GM21367 (cell line): ENCODE measurements around the gene RNF130.
"Not testable (repeated sequence)": the region's sequence is repeated elsewhere in the genome, so short reads cannot be mapped to it uniquely, and the experiment has no call there.

Experiments
- ATAC-seq: cut with Tn5 transposase; IDR thresholded peaks from one replicate; pipeline ENCODE4 v1.9.1; 2021; ENCODE audit not compliant: unreplicated experiment

Gene RNF130

GRCh38 chr5:180026320-180026719, 45.2 kb downstream of the RNF130 start:
- ATAC-seq = no peak

GRCh38 chr5:180021900-180022299, 49.7 kb downstream of the RNF130 start:
- ATAC-seq = no peak

GRCh38 chr5:180020176-180020575, 51.4 kb downstream of the RNF130 start:
- no peak for ATAC-seq

- ATAC-seq = no peak
These were observed 53.1 kb downstream of the RNF130 start for GRCh38 chr5:180018347-180019060.

GRCh38 chr5:180015523-180015922, 56.0 kb downstream of the RNF130 start:
- not testable (repeated sequence) for ATAC-seq

- no peak for ATAC-seq
These were observed 57.9 kb downstream of the RNF130 start for GRCh38 chr5:180013678-180014077.

- no peak for ATAC-seq
These were observed 59.2 kb downstream of the RNF130 start for GRCh38 chr5:180012316-180012715.

- ATAC-seq = no peak
These were observed 60.9 kb downstream of the RNF130 start for GRCh38 chr5:180010636-180011035.

GRCh38 chr5:180009581-180009980, 62.0 kb downstream of the RNF130 start:
- no peak for ATAC-seq

- ATAC-seq = no peak
These were observed 63.1 kb downstream of the RNF130 start for GRCh38 chr5:180008433-180008832.

GRCh38 chr5:180007582-180007981, 64.0 kb downstream of the RNF130 start:
- ATAC-seq = no peak

- ATAC-seq = no peak
These were observed 65.4 kb downstream of the RNF130 start for GRCh38 chr5:180006141-180006540.

- no peak for ATAC-seq
These were observed 68.4 kb downstream of the RNF130 start for GRCh38 chr5:180003127-180003526.

GRCh38 chr5:180001742-180002141, 69.8 kb downstream of the RNF130 start:
- no peak for ATAC-seq

GRCh38 chr5:180001136-180001535, 70.4 kb downstream of the RNF130 start:
- ATAC-seq = no peak

GRCh38 chr5:179998485-179998884, 73.1 kb downstream of the RNF130 start:
- ATAC-seq = no peak

GRCh38 chr5:179994583-179995323, 76.8 kb downstream of the RNF130 start:
- ATAC-seq = no peak

GRCh38 chr5:179992855-179993254, 78.7 kb downstream of the RNF130 start:
- ATAC-seq = not testable (repeated sequence)

GRCh38 chr5:179991106-179991505, 80.5 kb downstream of the RNF130 start:
- no peak for ATAC-seq

- ATAC-seq = not testable (repeated sequence)
These were observed 81.0 kb downstream of the RNF130 start for GRCh38 chr5:179990525-179990924.

- ATAC-seq = no peak
These were observed 85.2 kb downstream of the RNF130 start for GRCh38 chr5:179986328-179986727.

- no peak for ATAC-seq
These were observed 89.9 kb downstream of the RNF130 start for GRCh38 chr5:179981636-179982035.
